GM19043 (cell line): ENCODE results near the gene LRRFIP1.

Experiments used
- ATAC-seq: cut with Tn5 transposase; IDR thresholded peaks from one replicate; pipeline ENCODE4 v1.9.1; 2021; ENCODE audit warnings: low read depth; ENCODE audit not compliant: unreplicated experiment

LRRFIP1 gene

DNA sequence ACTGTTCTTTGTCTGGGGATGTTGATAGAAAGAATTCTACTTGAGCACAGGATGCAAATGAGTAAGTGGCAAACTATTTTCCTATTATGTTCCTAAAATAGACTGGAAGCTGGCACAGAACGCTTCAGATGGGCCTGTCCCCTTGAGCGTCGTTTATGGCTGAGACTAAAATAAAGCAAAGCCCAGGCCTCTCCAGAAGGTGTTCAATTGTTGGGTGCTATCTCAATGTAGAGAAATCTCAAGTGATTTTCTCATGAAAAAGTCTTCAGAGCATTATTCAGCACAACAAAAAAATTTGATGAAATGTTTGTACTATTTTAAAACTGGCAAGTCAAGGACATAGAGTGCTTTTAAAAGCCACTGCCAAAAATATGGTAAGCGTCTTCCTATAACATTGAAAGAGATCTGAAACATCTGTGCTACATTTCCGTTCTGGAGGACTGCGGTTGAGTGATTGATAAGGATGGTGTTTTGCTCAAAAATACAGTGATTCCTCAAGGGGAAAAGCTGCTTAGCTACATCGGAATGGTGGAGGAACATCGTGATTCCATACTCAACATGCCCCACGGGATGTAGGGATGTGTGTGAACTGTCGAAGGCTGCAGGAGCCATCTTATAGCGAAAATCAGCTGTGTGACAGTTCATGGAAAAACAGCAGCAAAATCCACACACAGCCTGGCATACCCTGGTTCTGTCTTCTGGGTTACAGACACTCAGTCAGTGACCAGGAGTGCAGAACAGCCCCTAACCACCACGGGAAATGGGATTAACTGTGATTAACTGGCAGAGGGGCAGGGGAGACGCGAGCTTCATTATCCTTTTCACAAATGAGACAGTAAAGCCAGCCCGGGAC, 10.4 kb upstream of the LRRFIP1 start:
- ATAC-seq: no peak

- ATAC-seq: no peak
Measured at GRCh38 chr2:237617587-237617982, 9.8 kb upstream of the LRRFIP1 start.

GRCh38 chr2:237618449-237618848, 8.9 kb upstream of the LRRFIP1 start:
- ATAC-seq: no peak

GRCh38 chr2:237623428-237624403, 3.7 kb upstream of the LRRFIP1 start:
- ATAC-seq: no peak

DNA sequence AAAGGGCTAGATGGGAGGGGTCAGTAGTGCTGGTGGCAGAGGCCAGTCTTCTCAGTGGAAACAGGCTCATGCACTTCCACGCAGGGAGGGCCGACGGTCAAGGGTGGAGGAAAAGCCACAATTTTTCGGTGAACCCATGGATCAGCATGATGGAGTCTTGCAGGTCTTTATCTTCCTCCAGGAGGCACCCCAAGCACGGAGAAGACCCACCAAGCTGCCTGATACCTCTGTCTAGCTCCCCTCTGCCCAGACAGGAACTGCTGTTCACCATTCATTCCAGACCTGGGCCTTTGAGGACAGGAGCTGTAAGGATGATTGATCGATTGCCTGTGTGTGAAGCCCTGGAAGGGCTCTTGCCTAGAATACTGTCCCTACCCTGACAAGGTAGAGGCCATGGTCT, 2.8 kb upstream of the LRRFIP1 start:
- no peak for ATAC-seq

DNA sequence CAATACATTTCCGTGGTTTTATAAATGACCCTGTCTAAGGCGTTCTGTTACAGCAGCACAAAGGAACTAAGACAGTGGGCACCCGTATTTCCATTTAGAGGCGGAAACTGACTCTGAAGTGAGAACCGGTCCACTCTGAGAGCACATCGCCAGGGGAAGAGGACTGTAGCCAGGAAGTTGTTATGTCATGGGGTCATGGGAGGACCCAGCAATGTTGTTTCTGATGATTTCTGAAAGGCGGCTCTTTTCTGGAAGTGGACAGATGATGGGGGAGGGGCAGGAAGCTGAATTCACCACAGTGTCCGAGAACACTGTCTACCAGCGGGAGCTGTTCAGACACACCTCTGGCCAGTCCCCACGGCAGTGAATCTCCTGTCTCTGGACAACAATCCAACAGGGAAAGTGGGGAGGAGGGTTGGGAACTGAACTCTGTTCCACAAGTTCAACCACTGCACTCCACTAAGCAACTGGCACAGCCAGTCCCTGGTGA, 2.1 kb upstream of the LRRFIP1 start:
- ATAC-seq: no peak

- ATAC-seq: no peak
Measured at GRCh38 chr2:237625777-237626176, 1.6 kb upstream of the LRRFIP1 start.

GRCh38 chr2:237626813-237627440, 460 bp upstream of the LRRFIP1 start:
- ATAC-seq: no peak

DNA sequence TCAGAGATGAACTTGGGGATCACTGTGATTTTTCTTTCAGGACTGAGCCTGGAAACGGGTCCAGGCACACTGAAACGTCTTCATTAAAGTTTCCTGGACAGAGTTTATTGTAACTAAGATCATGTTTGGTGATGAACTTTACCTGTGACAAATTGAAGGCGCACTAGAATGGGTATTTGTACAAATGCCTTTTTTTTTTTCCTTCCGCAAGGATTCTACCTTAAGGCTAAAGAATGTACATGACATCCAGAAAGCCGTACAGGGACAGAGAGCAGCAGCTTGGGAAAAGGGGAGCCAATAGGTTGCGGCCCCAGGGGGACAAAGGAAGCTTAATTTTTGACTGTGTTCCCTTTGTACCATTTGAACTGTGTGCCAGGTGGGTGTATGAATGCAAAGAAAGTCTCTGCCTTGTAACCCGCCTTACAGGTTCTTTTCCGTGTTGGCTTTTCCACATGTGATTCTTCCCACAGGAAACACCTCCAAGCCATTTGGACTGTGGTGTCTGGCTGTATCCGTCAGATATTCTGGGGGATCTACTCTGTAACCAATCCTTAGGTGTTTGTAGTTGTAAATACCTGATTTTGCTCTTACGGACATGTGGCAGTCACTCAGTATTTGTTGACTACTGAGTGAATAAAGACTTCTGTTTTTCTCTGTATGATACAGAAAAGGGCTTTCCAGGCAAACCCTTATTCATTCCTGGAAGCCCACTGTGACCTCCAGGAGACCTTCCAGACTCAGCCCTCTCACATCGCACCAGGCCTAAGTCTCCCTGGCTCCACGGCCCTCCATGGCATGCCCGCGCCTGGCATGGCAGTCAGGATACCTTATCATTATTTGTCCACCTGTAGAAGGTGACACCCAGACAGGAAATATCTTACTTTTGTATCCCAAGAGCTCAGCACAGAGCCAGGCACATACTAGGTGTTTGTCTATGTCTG, 1.1 kb downstream of the LRRFIP1 start:
- ATAC-seq: no peak

- no peak for ATAC-seq
Measured at GRCh38 chr2:237629188-237629534, 1.8 kb downstream of the LRRFIP1 start.

DNA sequence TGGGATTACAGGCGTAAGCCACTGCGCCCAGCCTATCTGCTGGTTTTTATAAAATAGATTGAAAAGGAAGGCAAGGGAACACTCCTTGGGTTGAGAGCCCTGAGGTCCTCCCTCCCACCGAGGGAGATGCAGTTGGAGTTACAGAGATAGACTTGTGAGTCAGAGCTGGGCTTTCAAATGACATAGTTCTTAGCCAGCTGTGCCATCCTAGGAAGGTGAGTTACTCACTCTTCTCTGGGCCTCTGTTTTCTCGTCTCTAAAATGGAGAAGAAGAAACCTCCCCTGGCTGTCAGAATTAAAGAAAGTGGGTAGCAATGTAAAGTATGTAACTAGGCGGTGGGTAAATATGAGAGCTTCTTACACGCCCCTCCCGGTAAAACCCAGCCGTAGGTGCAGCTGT, 2.4 kb downstream of the LRRFIP1 start:
- ATAC-seq: no peak

- no peak for ATAC-seq
Measured at GRCh38 chr2:237630216-237631000, 3.0 kb downstream of the LRRFIP1 start.

GRCh38 chr2:237631007-237631785, 3.8 kb downstream of the LRRFIP1 start:
- no peak for ATAC-seq

GRCh38 chr2:237631801-237632585, 4.6 kb downstream of the LRRFIP1 start:
- no peak for ATAC-seq

DNA sequence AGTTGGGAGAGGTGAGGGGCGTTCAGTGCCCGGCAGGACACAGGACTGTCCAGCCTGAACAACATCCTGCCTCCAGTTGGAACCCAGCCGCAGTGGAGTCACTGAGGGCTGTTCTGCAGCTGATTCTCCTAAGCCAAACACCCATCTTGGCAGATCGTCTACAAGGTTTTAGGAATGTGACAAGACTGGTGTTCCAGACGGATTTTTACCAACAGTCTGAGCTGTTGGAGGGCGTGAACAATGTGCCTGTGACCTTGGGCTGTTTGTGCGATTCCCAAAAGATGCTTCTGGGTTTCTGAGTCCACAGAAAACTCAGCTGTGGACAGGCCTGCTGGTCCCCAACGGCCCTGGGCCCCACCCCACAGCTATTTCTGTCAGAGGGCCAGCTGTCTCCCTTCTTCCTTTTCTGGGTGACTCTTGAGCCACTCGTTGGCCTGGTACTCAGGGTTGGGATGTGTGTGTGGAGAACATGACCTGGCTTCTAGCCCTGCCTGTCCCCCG, 5.7 kb downstream of the LRRFIP1 start:
- no peak for ATAC-seq

GRCh38 chr2:237636578-237636977, 9.2 kb downstream of the LRRFIP1 start:
- ATAC-seq: no peak

GRCh38 chr2:237637429-237638135, 10.2 kb downstream of the LRRFIP1 start:
- no peak for ATAC-seq
